ENCODE results near the gene RNU1-4.
"Not testable (repeated sequence)": the region's sequence is repeated elsewhere in the genome, so short reads cannot be mapped to it uniquely, and the experiment has no call there.

- TF ChIP-seq, protein P1, sequence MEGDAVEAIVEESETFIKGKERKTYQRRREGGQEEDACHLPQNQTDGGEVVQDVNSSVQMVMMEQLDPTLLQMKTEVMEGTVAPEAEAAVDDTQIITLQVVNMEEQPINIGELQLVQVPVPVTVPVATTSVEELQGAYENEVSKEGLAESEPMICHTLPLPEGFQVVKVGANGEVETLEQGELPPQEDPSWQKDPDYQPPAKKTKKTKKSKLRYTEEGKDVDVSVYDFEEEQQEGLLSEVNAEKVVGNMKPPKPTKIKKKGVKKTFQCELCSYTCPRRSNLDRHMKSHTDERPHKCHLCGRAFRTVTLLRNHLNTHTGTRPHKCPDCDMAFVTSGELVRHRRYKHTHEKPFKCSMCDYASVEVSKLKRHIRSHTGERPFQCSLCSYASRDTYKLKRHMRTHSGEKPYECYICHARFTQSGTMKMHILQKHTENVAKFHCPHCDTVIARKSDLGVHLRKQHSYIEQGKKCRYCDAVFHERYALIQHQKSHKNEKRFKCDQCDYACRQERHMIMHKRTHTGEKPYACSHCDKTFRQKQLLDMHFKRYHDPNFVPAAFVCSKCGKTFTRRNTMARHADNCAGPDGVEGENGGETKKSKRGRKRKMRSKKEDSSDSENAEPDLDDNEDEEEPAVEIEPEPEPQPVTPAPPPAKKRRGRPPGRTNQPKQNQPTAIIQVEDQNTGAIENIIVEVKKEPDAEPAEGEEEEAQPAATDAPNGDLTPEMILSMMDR (IDR thresholded peaks at IDR 0.05) = not testable (repeated sequence)
- TF ChIP-seq ZFX (IDR thresholded peaks at IDR 0.05; ENCODE audit: borderline replicate concordance) = not testable (repeated sequence)
Measured at GRCh38 chr1:16697152-16697551, 43.2 kb upstream of the RNU1-4 start.

All from 22Rv1 (cell line).